Right cardiac atrium (tissue), 5 donors: ENCODE data around the gene HERC4. TPM values are rescaled to one million over a fixed set of nuclear protein-coding genes. Genes with fewer than 3 reads are reported as not detected.

Source experiments
- ATAC-seq, 2 donors: fragments of 200-7000 bp; cut with Tn5 transposase; one replicate each; pipeline versions ENCODE4 v1.8.0 to v1.9.1; 2020; ENCODE audit warnings: moderate library complexity in 2 of 2, mild to moderate bottlenecking in 1 of 2
- DNase-seq, 3 donors: peaks; one replicate each; pipeline ENCODE4 v3.0.0-alpha.2; 2020
- H3K27ac ChIP-seq: one replicate; pipeline ENCODE4 v1.5.1; 2013; ENCODE audit warnings: mild to moderate bottlenecking, low read length, control low read depth, moderate library complexity
- H3K27me3 ChIP-seq: one replicate; pipeline ENCODE4 v1.6.1; 2013; ENCODE audit not compliant: control insufficient read depth, insufficient read depth
- H3K4me1 ChIP-seq: one replicate; pipeline ENCODE4 v1.6.1; 2013; ENCODE audit warnings: low read length; ENCODE audit not compliant: control insufficient read depth, insufficient read depth
- H3K4me3 ChIP-seq: one replicate; pipeline ENCODE4 v1.5.1; 2013; ENCODE audit warnings: low read length, control low read depth
- H3K9me3 ChIP-seq: one replicate; pipeline ENCODE4 v1.6.1; 2013; ENCODE audit warnings: low read length; ENCODE audit not compliant: control insufficient read depth
- WGBS: extraction: QIAGEN DNeasy Blood & Tissue Kit; methylation state at CpG from one replicate; pipeline ENCODE4 v1.1.7; 2013; 5-methylcytosine and 5-hydroxymethylcytosine counted together
- intact Hi-C, 4 donors: fragments of 100-400 bp; cut with DNase I; formaldehyde crosslinking; loops; one replicate each; pipeline versions ENCODE4 v1.11.0 to v1.14.0; 2022 to 2023
- polyA plus RNA-seq: library from polyadenylated mRNA; stranded (reverse); fragments of 200-250 nt; gene quantifications from one replicate; pipeline ENCODE4 v1.2.3, GENCODE V29; 2013
- total RNA-seq, 4 donors: library from RNA; stranded (reverse); fragmentation: NEBNext Ultra II Directional; extraction: Animal tissue kit (Norgen Biotek cat#: 25700); gene quantifications; one replicate each; pipeline ENCODE4 v1.2.1, GENCODE V29; 2021
- donor health status: healthy with polysubstance abuse.
- donor health status: DM: no; HTN: yes; CAD: no.
- donor health status: DM: no; HTN: no; CAD: no.
- donor health status: DM: no; HTN: yes; CAD: no; lungs with severe emphysema.
- donor health status: DM: yes; HTN: yes; CAD: no.

The HERC4 gene
- total and polyA plus RNA-seq, 5 donors: 14.0 to 37.0 (median 33.8) TPM

DNA sequence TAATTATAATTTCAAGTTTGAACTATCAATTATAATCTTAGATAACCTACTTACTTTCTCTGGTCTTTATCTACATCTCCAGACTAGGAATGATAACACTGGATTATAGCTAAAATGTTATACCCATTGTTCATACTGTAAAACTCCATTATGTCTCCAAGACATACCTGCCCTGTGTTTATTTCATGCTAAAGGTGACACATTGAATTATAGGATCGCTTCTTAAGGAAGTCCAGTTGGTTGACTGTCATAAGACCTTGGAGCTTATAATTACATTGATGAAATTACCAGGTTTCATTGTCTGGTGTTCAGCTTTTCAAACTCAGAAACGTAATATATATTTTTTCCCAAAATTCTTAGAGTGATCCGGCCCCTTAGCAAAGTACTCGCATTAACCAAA is 15.5 kb upstream of the HERC4 start:
- no peak overlapping the region for H3K4me3 ChIP-seq
- H3K9me3 ChIP-seq: no peaks in the 10 kb centered on the region
- WGBS: 76% methylated on average over 4 of the region's 4 CpGs
- no peaks in the 10 kb centered on the region for H3K27me3 ChIP-seq
- H3K4me1 ChIP-seq: no peaks in the 10 kb centered on the region
- DNase-seq (no peak), ATAC-seq (no peak)
- intact Hi-C loops: no loop called here
- no peak overlapping the region for H3K27ac ChIP-seq

DNA sequence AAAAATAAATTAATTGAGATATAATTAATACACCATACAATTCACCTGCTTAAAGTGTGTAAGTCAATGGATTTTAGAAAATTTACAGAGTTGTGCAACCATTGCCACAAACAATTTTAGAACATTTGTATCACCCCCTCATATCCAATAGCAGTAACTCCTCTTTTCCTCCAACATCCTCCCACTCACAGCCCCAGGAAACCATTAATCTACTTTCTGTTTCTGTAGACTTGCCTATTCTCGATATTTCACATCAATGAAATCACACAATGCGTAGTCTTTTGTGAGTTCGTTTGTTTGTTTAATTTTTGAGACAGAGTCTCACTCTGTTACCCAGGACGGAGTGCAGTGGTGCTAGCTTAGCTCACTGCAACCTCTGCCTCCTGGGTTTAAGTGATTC is 13.7 kb upstream of the HERC4 start:
- H3K27me3 ChIP-seq: no peaks in the 10 kb centered on the region
- ATAC-seq (no peak), DNase-seq (no peak)
- intact Hi-C loops: no loop called here
- no peaks in the 10 kb centered on the region for H3K4me1 ChIP-seq
- H3K27ac ChIP-seq: peak overlapping the region; percentile 27
- 48% methylated on average over 4 of the region's 4 CpGs for WGBS
- H3K4me3 ChIP-seq: peak overlapping the region; percentile 60
- H3K9me3 ChIP-seq: no peaks in the 10 kb centered on the region

DNA sequence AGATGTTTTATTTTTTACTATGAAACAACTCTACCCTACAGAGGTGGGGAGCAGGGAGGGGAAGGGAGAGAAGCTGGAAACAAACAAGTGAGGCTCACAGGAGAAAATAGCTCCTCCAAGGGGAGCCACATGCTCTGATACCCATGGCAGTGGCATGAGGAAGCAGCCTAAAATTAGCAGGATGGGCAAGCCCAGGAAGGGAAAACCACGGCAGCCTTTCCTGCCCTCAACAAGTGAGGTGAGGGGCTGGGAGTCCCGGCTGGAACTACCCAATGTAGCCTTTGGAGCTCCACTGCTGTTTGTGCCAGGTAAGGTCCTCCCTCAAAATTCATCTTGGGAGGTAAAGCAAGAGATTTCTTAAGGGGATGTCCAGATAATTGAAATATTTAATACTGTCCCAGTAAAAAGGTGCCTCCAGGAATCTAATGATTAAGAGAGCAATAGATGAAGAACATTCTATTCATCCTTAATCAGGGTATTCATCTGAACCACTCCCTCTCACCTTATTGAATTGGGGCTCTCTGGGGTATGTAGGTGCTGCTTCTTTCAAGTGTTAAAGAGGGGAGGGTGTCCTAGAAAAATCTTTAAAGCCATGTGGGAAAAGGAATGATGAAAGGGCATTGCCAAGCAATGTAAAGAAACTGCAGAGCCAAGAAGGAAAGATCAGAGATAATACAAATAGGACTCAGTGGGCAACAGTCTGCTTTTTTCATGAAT is 12.8 kb upstream of the HERC4 start:
- Histone ChIP-seq H3K4me3 (peak overlapping the region; percentile 60), H3K27ac (peak overlapping the region; percentile 6), H3K9me3 (no peaks in the 10 kb centered on the region), H3K4me1 (no peaks in the 10 kb centered on the region), H3K27me3 (no peaks in the 10 kb centered on the region)
- DNase-seq (peak in 1 of 3 donors; percentile 53), ATAC-seq (peak; percentile 79 to 88)
- 24% methylated on average over 2 of the region's 2 CpGs for WGBS
- intact Hi-C loops: no loop called here

DNA sequence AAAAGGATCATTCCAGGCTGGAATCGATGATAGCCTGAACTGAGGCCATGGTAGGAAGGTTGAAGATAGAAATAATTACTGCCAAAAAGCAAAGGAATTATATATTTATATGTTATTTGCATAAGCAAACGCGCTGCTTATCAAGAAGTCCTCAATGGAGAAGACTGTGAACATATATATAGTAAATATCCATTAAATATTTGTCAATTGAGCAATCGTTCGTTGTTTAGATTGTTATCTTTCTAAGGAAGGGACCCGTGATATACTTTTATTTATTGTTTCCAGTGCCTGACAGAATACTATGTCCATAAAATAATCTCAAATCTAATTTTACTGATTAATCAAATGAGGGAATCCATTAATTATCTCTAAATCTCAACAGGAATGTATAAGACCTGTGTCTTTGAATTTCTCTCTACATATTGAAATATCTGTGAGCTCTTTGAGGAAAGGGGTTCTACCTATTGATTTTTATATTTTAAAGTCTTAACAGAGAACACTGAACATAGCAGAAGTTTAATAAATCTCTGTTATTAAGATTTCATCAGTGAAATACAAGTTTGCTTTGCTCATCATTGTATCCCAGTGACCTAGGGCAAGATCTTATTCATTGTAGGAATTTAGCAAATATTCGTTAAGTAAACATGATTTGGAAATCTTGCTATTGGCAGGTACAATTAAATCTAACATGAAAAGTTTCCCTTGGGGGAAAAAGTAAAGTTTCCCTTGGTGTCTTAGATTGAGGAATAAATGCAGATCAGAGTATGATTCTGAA is 12.0 kb upstream of the HERC4 start:
- intact Hi-C loops: no loop called here
- WGBS: 85% methylated on average over 7 of the region's 7 CpGs
- no peak for ATAC-seq
- no peak for DNase-seq
- Histone ChIP-seq H3K4me1 (no peaks in the 10 kb centered on the region), H3K27ac (no peak overlapping the region), H3K9me3 (no peaks in the 10 kb centered on the region), H3K4me3 (no peak overlapping the region), H3K27me3 (no peaks in the 10 kb centered on the region)

DNA sequence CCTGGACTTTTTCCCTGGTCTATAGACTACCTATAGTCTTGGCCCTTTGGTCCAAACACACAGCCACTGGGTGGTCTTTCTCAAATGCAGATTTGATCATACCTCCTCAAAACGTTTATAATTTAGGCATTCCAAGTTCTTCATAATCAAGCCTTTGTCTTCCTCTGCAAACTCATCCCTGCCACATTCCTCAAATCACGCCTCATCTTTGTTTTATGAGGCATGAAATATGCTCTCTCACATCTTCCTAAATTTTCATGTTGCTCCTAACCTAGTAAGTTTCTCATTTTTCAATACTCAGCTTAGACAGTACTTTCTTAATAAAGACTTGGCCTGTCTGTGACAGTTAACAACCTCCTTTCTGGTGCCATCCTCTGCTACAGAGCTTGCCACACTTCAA is 10.9 kb upstream of the HERC4 start:
- Histone ChIP-seq H3K4me3 (no peak overlapping the region), H3K4me1 (no peaks in the 10 kb centered on the region), H3K27me3 (no peaks in the 10 kb centered on the region), H3K9me3 (no peaks in the 10 kb centered on the region), H3K27ac (no peak overlapping the region)
- no peak for ATAC-seq
- DNase-seq: no peak
- intact Hi-C loops: no loop called here
- WGBS: 60% methylated on average over 2 of the region's 2 CpGs

DNA sequence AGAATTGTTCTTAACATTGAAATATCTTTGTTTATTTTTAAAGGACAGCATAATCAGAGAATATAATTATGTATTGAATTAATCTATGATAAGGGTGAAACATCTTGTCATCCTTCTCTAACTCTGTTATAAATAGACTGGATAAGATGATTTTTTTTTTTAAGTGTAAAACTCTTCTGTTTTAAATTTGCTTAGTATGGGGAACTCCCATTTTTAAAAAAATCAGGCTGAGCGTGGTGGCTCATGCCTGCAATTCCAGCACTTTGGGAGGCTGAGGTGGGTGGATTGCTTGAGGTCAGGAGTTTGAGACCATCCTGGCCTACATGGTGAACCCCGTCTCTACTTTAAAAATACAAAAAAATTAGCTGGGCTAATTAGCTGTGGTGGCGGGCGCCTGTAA is 9.4 kb upstream of the HERC4 start:
- intact Hi-C loops: loop anchor here in 2 of 4 donors (2.0 to 5.0 kb wide), 3 partner anchors 72 to 218 kb away; no protein-coding TSS in a partner anchor
- Histone ChIP-seq H3K4me3 (no peak overlapping the region), H3K4me1 (no peaks in the 10 kb centered on the region), H3K27ac (peak overlapping the region; percentile 27), H3K27me3 (no peaks in the 10 kb centered on the region), H3K9me3 (no peaks in the 10 kb centered on the region)
- WGBS: 83% methylated on average over 4 of the region's 4 CpGs
- DNase-seq (no peak), ATAC-seq (no peak)

DNA sequence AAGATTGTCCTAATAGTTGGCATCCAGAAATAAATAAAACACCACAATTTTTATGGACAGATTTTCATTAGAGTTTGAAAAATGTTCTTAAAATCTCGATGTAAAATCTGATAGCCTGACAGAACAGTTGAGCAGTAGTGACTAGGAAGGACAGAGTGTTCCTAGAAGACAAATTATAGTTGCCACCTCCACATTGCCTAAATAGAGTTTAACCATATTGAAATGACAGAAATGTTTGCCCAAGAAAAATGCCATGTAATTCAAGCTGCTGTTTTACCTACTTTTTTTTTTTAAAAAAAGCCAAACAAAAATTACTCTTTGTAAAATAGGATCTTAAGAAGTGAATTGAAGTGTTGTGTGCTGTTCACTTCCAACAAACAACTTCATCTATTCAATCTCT is 8.9 kb upstream of the HERC4 start:
- H3K9me3 ChIP-seq: no peaks in the 10 kb centered on the region
- WGBS: 24% methylated on average over 1 of the region's 1 CpG
- no peaks in the 10 kb centered on the region for H3K4me1 ChIP-seq
- H3K4me3 ChIP-seq: no peak overlapping the region
- no peak for ATAC-seq
- no peak overlapping the region for H3K27ac ChIP-seq
- intact Hi-C loops: loop anchor here in 2 of 4 donors (2.0 to 5.0 kb wide), 3 partner anchors 73 to 218 kb away; no protein-coding TSS in a partner anchor
- no peaks in the 10 kb centered on the region for H3K27me3 ChIP-seq
- no peak for DNase-seq

DNA sequence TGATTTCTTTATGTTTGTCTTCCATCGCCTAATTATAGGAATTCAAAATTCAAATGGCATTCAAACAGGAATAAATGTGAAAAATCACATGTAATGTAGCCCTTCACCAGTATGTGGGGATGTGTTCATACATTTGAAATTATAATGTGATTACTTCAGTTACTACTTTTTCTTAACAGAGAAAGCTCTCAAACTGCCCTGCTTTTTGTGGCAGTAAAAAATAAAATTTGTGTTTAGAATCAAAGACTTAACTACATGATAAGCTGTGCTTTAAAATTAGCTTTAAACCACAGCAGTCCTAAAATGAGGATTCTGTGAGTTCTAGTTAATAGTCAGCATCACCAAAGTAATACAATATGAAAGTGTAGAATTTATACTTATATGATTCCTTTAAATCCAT is 7.8 kb upstream of the HERC4 start:
- Histone ChIP-seq H3K9me3 (no peaks in the 10 kb centered on the region), H3K27ac (no peak overlapping the region), H3K27me3 (no peaks in the 10 kb centered on the region), H3K4me1 (no peaks in the 10 kb centered on the region), H3K4me3 (no peak overlapping the region)
- no peak for DNase-seq
- intact Hi-C loops: loop anchor here in 1 of 4 donors (5.0 kb wide), 2 partner anchors 74 to 219 kb away; no protein-coding TSS in a partner anchor
- 36% methylated on average over 1 of the region's 1 CpG for WGBS
- peak in 1 of 2 donors; percentile 38 for ATAC-seq

DNA sequence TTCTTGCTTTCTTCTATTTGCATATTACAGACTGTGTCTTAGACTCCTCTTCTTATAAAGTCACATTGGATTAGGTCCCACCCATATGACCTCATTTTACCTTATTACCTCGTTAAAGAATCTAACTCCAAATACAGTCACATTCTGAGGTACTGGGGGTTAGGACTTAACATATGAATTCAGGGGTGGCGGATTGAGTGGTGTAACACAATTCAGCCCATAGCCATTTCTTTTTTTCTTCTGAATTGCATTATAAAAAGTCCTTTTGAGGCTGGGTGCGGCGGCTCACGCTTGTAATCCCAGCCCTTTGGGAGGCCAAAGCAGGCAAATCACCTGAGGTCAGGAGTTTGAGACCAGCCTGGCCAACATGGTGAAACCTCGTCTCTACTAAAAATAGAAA is 6.8 kb upstream of the HERC4 start:
- intact Hi-C loops: loop anchor here in 1 of 4 donors (5.0 kb wide), 2 partner anchors 75 to 220 kb away; no protein-coding TSS in a partner anchor

DNA sequence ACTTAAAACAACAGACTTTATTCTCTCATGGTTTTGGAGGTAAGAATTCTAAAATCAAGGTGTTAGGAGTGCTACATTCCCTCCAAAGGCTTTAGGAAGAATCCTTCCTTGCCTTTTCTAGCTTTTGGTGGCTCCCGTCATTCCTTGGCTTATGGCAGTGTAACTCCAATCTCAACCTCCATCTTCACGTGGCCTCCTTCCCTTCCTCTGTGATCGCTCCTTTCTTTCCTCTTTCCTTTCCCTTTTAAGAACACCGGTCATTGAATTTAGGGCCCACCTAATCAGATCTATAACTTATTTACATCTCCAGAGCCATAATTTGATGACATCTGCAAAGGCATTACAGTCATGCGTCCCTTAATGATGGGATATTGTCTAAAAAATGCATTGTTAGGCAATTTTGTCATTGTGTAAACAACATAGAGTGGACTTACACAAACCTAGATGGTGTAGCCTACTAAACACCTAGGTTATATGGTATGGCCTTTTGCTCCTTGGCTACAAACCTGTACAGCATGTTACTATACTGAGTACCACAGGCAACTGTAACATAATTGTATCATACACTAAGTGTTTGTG is 5.9 kb upstream of the HERC4 start:
- Histone ChIP-seq H3K27ac (no peak overlapping the region), H3K4me1 (no peaks in the 10 kb centered on the region), H3K4me3 (no peak overlapping the region), H3K27me3 (no peaks in the 10 kb centered on the region), H3K9me3 (no peaks in the 10 kb centered on the region)
- intact Hi-C loops: loop anchor here in 1 of 4 donors (5.0 kb wide), 2 partner anchors 76 to 221 kb away; no protein-coding TSS in a partner anchor
- WGBS: 77% methylated on average over 5 of the region's 5 CpGs
- no peak for ATAC-seq
- DNase-seq: no peak

More for the DNA sequence above, 6.8 kb upstream of the HERC4 start:
- no peaks in the 10 kb centered on the region for H3K4me1 ChIP-seq
- H3K27me3 ChIP-seq: no peaks in the 10 kb centered on the region
- DNase-seq (no peak), ATAC-seq (no peak)
- whole genome bisulfite sequencing: 80% methylated on average over 6 of the region's 6 CpGs
- no peak overlapping the region for H3K27ac ChIP-seq
- H3K4me3 ChIP-seq: no peak overlapping the region
- no peaks in the 10 kb centered on the region for H3K9me3 ChIP-seq

DNA sequence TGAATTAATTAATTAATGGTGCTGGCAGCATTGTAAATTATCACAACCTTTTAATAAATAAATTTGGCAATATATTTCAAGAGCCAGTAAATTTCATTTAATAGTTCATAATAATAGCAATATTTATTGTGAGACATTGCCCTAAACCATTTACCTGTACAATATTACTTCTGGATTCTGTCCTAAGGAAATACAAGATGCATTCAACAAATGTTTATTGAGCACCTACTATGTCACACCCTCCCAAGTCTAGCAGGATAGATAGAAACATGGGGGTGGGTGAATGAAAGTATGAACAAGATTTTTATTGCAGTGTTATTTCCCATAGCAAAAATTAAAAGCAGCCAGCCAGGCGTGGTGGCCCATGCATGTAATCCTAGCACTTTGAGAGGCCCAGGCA is 4.4 kb upstream of the HERC4 start:
- ATAC-seq (no peak), DNase-seq (no peak)
- H3K4me1 ChIP-seq: peaks cover 3% of the 10 kb centered on the region
- no peak overlapping the region for H3K27ac ChIP-seq
- no peaks in the 10 kb centered on the region for H3K9me3 ChIP-seq
- intact Hi-C loops: loop anchor here in 1 of 4 donors (5.0 kb wide), 1 partner anchor 78 kb away; no protein-coding TSS in a partner anchor
- H3K27me3 ChIP-seq: no peaks in the 10 kb centered on the region
- no peak overlapping the region for H3K4me3 ChIP-seq
- WGBS: 94% methylated on average over 1 of the region's 1 CpG
